ENCODE measurements around the gene MAP7D1.
A peak's percentile ranks its signal among the peaks of the same experiment; 100 is the strongest.

The MAP7D1 gene

DNA sequence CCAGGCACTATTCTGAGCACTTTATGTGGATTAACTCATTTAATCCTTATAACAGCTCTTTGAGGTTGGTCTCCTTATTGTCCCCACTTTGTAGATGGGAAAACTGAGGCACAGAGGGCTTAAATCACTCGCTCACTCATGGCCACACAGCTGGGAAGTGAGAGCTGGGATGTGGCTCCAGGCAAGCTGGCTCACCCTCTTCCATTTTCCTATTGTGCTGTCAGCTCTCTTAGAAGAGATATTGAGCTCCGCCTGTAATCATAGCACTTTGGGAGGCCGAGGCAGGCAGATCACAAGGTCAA, 27.1 kb upstream of the MAP7D1 start:
- TF ChIP-seq, protein P1, sequence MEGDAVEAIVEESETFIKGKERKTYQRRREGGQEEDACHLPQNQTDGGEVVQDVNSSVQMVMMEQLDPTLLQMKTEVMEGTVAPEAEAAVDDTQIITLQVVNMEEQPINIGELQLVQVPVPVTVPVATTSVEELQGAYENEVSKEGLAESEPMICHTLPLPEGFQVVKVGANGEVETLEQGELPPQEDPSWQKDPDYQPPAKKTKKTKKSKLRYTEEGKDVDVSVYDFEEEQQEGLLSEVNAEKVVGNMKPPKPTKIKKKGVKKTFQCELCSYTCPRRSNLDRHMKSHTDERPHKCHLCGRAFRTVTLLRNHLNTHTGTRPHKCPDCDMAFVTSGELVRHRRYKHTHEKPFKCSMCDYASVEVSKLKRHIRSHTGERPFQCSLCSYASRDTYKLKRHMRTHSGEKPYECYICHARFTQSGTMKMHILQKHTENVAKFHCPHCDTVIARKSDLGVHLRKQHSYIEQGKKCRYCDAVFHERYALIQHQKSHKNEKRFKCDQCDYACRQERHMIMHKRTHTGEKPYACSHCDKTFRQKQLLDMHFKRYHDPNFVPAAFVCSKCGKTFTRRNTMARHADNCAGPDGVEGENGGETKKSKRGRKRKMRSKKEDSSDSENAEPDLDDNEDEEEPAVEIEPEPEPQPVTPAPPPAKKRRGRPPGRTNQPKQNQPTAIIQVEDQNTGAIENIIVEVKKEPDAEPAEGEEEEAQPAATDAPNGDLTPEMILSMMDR (IDR thresholded peaks at IDR 0.05): no peak
- no peak overlapping the region for H3K4me3 ChIP-seq
- no peaks in the 10 kb centered on the region for H3K36me3 ChIP-seq
- H3K27me3 ChIP-seq: no peaks in the 10 kb centered on the region
- peaks cover 0 to 52% (median 29%) of the 10 kb centered on the region in 4 donors for H3K4me1 ChIP-seq
- H3K9me3 ChIP-seq: no peaks in the 10 kb centered on the region
- no peak for DNase-seq
- intact Hi-C loops (cut with DNase I; ENCODE audit: low total_unique reads): no loop called here
- H3K27ac ChIP-seq: no peak overlapping the region

DNA sequence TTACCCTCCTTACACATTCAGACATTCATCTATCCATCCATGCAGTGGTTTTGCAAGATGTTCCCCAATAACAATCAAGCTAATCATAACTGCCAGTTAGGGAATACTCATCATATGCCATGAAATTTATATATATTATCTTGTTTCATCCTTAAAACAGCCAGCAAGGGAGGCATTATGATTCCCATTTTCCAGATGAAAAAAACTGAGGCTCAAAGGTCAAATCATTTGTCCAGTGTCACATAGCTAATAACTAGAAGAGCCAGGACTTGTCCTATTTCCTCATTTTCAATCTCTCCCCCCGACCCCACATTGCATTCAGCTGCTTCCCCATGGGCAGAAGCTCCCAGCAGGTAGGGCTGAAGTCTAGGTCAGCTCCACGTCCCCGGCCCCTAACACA, 23.9 kb upstream of the MAP7D1 start:
- Histone ChIP-seq H3K27ac (no peak overlapping the region), H3K36me3 (peaks cover 0 to 6% (median 4%) of the 10 kb centered on the region in 3 donors), H3K9me3 (no peaks in the 10 kb centered on the region), H3K4me1 (peaks cover 7 to 55% (median 42%) of the 10 kb centered on the region in 4 donors), H3K4me3 (no peak overlapping the region), H3K27me3 (no peaks in the 10 kb centered on the region)
- intact Hi-C loops (cut with DNase I; ENCODE audit: low total_unique reads): no loop called here
- DNase-seq: no peak
- TF ChIP-seq, protein P1 (IDR thresholded peaks at IDR 0.05): no peak

DNA sequence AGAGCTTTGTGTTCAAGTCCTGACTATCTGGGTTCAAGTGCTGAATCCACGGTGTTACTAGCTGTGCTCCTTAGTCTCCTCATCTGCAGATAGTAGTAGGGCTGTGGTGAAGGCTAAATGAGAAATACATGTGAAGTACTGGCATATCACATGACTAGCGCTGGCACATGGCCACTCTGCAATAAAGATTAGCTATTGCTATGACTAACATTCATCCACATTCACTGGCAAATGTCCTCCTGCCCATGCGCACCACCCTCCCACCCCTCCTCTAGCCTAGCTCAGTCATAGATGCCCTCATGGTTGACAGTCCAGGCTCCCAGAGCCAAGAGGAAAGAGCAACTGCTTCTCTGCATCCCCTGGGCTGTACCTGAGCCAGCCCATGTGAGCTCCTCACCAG, 22.5 kb upstream of the MAP7D1 start:
- Histone ChIP-seq H3K9me3 (no peaks in the 10 kb centered on the region), H3K36me3 (peaks cover 8 to 21% (median 18%) of the 10 kb centered on the region in 3 donors), H3K4me3 (no peak overlapping the region), H3K27me3 (no peaks in the 10 kb centered on the region), H3K27ac (peak overlapping the region; percentile 76 to 77), H3K4me1 (peaks cover 7 to 52% (median 43%) of the 10 kb centered on the region in 4 donors)
- intact Hi-C loops (cut with DNase I; ENCODE audit: low total_unique reads): no loop called here
- DNase-seq: peak; percentile 74 to 89
- TF ChIP-seq, protein P1 (IDR thresholded peaks at IDR 0.05): no peak

DNA sequence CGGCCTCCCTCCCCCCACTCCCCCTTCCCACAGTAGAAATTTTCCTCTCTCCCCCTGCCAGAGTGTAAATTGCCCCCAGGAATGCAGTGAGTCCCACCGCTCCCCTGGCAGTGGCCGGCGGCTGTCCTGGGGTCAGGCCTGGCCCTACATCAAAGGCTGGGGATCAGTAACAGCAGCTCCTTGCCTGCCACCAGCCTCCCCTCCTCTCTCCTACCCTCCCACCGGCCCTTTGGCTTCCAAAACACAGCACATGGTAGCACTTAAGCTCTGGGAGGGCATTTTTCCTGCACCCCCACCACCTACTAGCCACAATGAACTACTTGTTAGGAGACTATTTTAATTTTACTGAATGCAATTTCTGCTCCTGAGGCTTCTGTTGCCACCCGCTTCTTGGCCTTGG, 21.9 kb upstream of the MAP7D1 start:
- Histone ChIP-seq H3K27ac (peak overlapping the region; percentile 76 to 77), H3K4me3 (no peak overlapping the region), H3K9me3 (no peaks in the 10 kb centered on the region), H3K36me3 (peaks cover 14 to 26% (median 18%) of the 10 kb centered on the region in 3 donors), H3K4me1 (peaks cover 7 to 52% (median 41%) of the 10 kb centered on the region in 4 donors), H3K27me3 (no peaks in the 10 kb centered on the region)
- TF ChIP-seq, protein P1 (IDR thresholded peaks at IDR 0.05): no peak
- intact Hi-C loops (cut with DNase I; ENCODE audit: low total_unique reads): no loop called here
- DNase-seq: no peak

DNA sequence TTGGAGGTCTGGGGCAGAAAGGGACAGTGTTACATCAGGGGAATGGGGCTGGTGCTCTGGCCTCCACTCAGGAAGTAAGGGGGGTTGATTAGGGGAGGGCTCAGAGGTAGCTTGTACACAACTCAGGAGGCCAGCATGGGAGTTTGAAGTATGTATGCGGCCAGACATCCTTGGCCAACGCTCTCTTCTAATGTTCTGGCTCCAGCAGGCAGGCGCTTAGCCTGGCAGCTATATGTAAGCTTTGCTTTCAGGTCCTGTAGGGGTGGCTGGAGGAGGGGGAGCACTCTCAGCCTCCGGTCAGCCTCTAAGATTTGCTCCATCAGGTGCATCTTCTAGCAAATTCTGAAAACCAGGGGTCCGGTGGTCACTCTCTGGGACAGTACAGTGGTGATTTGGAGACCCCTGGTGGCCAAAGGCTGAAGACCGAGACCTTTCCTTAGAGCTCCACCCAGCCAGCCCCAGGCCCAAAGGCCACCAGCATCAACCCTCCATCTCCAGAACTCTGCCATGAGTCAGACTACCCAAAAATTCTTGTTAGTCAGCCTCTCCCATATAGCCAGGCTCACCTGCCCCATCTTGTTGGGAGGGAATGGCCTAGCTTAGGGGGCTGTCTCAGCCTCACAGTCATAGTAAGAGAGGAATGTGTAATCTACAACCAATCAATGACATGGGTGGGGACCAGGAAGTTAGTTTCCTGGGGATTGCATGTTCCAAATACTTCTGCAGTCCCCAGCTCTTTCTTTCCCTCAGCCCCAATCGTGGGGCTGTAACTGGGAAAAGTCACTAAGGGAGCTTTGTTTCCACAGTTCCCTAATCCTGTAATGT, 21.2 kb upstream of the MAP7D1 start:
- TF ChIP-seq, protein P1 (IDR thresholded peaks at IDR 0.05): peak; percentile 76 to 90
- no peaks in the 10 kb centered on the region for H3K27me3 ChIP-seq
- peak; percentile 58 to 81 for DNase-seq
- H3K9me3 ChIP-seq: no peaks in the 10 kb centered on the region
- H3K36me3 ChIP-seq: peaks cover 20 to 32% (median 24%) of the 10 kb centered on the region in 3 donors
- intact Hi-C loops (cut with DNase I; ENCODE audit: low total_unique reads): loop anchor here (1.0 kb wide), 1 partner anchor 34 kb away; no protein-coding TSS in a partner anchor
- H3K27ac ChIP-seq: peak overlapping the region; percentile 76 to 77
- no peak overlapping the region for H3K4me3 ChIP-seq
- peaks cover 7 to 54% (median 41%) of the 10 kb centered on the region in 4 donors for H3K4me1 ChIP-seq

Data from tibial artery (tissue), 4 donors.